Neural cell (in vitro differentiated cells): ENCODE measurements around the gene KCNH6. TPM values are rescaled to one million over a fixed set of nuclear protein-coding genes. Genes with fewer than 3 reads are reported as not detected.

Experiments
- H2AFZ ChIP-seq: fragments of 200-600, 300-800 bp; sonication (generic), shearing (Covaris generic); 2 replicates; pipeline ENCODE4 v1.6.0; 2014; ENCODE audit warnings: low read depth, mild to moderate bottlenecking, antibody characterized with exemption, low read length, moderate library complexity
- H3F3A ChIP-seq: fragments of 200-600 bp; shearing (Covaris generic); 2 replicates; pipeline ENCODE4 v1.6.1; 2016; ENCODE audit warnings: mild to moderate bottlenecking, moderate library complexity, mixed read lengths, antibody characterized with exemption, low read length; ENCODE audit not compliant: insufficient read depth, poor library complexity, severe bottlenecking
- H3K27ac ChIP-seq: fragments of 200-600, 300-800 bp; sonication (generic), shearing (Covaris generic); 2 replicates; pipeline ENCODE4 v1.5.1; 2014; ENCODE audit warnings: mild to moderate bottlenecking, low read length, moderate library complexity
- H3K27me3 ChIP-seq: fragments of 300-800, 200-600 bp; sonication (generic), shearing (Covaris generic); 2 replicates; pipeline ENCODE4 v1.6.0; 2014; ENCODE audit warnings: mild to moderate bottlenecking, low read depth, low read length, moderate library complexity; ENCODE audit not compliant: insufficient read depth
- H3K36me3 ChIP-seq: fragments of 300-800, 200-600 bp; sonication (generic), shearing (Covaris generic); 2 replicates; pipeline ENCODE4 v1.5.1; 2014; ENCODE audit warnings: mild to moderate bottlenecking, antibody characterized with exemption, low read length, moderate library complexity; ENCODE audit not compliant: insufficient read depth
- H3K4me2 ChIP-seq: fragments of 300-800, 200-600 bp; sonication (generic), shearing (Covaris generic); 2 replicates; pipeline ENCODE4 v1.6.0; 2014; ENCODE audit warnings: mild to moderate bottlenecking, low read length
- H3K4me3 ChIP-seq: fragments of 300-800, 200-600 bp; sonication (generic), shearing (Covaris generic); 2 replicates; pipeline ENCODE4 v1.5.1; 2014; ENCODE audit warnings: mild to moderate bottlenecking, low read length, moderate library complexity
- H3K79me2 ChIP-seq: fragments of 200-600 bp; shearing (Covaris generic); replicated peaks from 2 replicates; pipeline ENCODE4 v1.6.0; 2014; ENCODE audit warnings: mild to moderate bottlenecking, low read length, moderate library complexity; ENCODE audit not compliant: insufficient read depth
- H3K9ac ChIP-seq: fragments of 300-800, 200-600 bp; sonication (generic), shearing (Covaris generic); 2 replicates; pipeline ENCODE4 v1.6.1; 2016; ENCODE audit warnings: mild to moderate bottlenecking, low read length, mixed read lengths
- H3K9me2 ChIP-seq: fragments of 200-600 bp; shearing (Covaris generic); 2 replicates; pipeline ENCODE4 v1.6.1; 2016; ENCODE audit warnings: mild to moderate bottlenecking, low read length, mixed read lengths; ENCODE audit not compliant: insufficient read depth
- H3K9me3 ChIP-seq: fragments of 200-600, 300-800 bp; sonication (generic), shearing (Covaris generic); 2 replicates; pipeline ENCODE4 v1.6.1; 2016; ENCODE audit warnings: mild to moderate bottlenecking, mixed run types, low read length, moderate library complexity, mixed read lengths
- H4K20me1 ChIP-seq: fragments of 200-600 bp; shearing (Covaris generic); 2 replicates; pipeline ENCODE4 v1.6.1; 2016; ENCODE audit warnings: mild to moderate bottlenecking, mixed run types; ENCODE audit not compliant: insufficient read depth
- CTCF ChIP-seq: fragments of 450-650 bp; IDR thresholded peaks from 2 replicates; pipeline ENCODE4 v1.5.1; 2014; ENCODE audit warnings: antibody characterized with exemption, mild to moderate bottlenecking, moderate library complexity; ENCODE audit not compliant: poor library complexity, severe bottlenecking
- EP300 ChIP-seq: fragments of 450-650 bp; conservative IDR thresholded peaks from 2 replicates; pipeline ENCODE4 v1.6.1; 2014; ENCODE audit warnings: antibody characterized with exemption, mild to moderate bottlenecking, moderate library complexity; ENCODE audit not compliant: poor library complexity, severe bottlenecking
- EZH2 ChIP-seq: fragments of 200-600, 300-800 bp; shearing (Covaris generic), sonication (generic); IDR thresholded peaks from 2 replicates; pipeline ENCODE4 v1.6.1; 2014; ENCODE audit warnings: antibody characterized with exemption, low read length, borderline replicate concordance, mild to moderate bottlenecking; ENCODE audit not compliant: insufficient read depth, poor library complexity, severe bottlenecking
- MXI1 ChIP-seq: fragments of 450-650 bp; conservative IDR thresholded peaks from 2 replicates; pipeline ENCODE4 v1.6.1; 2014; ENCODE audit warnings: antibody characterized with exemption, mild to moderate bottlenecking; ENCODE audit not compliant: poor library complexity, severe bottlenecking
- POLR2AphosphoS5 ChIP-seq: IDR thresholded peaks from 2 replicates; pipeline ENCODE4 v1.6.1; 2012
- RAD21 ChIP-seq: fragments of 450-650 bp; conservative IDR thresholded peaks from 2 replicates; pipeline ENCODE4 v1.6.1; 2014; ENCODE audit warnings: antibody characterized with exemption, mild to moderate bottlenecking, moderate library complexity
- REST ChIP-seq: IDR thresholded peaks from 2 replicates; pipeline ENCODE4 v1.6.1; 2012; ENCODE audit warnings: borderline replicate concordance
- SMC3 ChIP-seq: fragments of 450-650 bp; conservative IDR thresholded peaks from 2 replicates; pipeline ENCODE4 v1.6.1; 2014; ENCODE audit warnings: antibody characterized with exemption, mild to moderate bottlenecking, moderate library complexity; ENCODE audit not compliant: poor library complexity
- TAF1 ChIP-seq: IDR thresholded peaks from 2 replicates; pipeline ENCODE4 v1.6.1; 2012; ENCODE audit warnings: low read depth
- polyA plus RNA-seq: library from polyadenylated mRNA; depleted of rRNA; stranded (reverse); fragments of >200 nt; gene quantifications from 2 replicates; pipeline ENCODE4 v1.2.3, GENCODE V29; 2014

The KCNH6 gene
- polyA plus RNA-seq, 1 donor from 2014 or later: not detected

GRCh38 chr17:63492940-63493339 lies 30.2 kb upstream of the KCNH6 start:
- H3K4me2 ChIP-seq: no peak overlapping the region
- H3K27me3 ChIP-seq: no peaks in the 10 kb centered on the region
- H3K9ac ChIP-seq: no peak overlapping the region
- no peaks in the 10 kb centered on the region for H3K9me3 ChIP-seq
- TF ChIP-seq SMC3 (no peak), CTCF (no peak), EZH2 (no peak), MXI1 (no peak), POLR2AphosphoS5 (no peak), TAF1 (no peak), EP300 (no peak), RAD21 (no peak), REST (no peak)
- no peaks in the 10 kb centered on the region for H3K36me3 ChIP-seq
- no peak overlapping the region for H2AFZ ChIP-seq
- H3F3A ChIP-seq: no peaks in the 10 kb centered on the region
- H3K27ac ChIP-seq: no peak overlapping the region
- no peaks in the 10 kb centered on the region for H3K79me2 ChIP-seq
- H4K20me1 ChIP-seq: no peaks in the 10 kb centered on the region
- no peak overlapping the region for H3K4me3 ChIP-seq
- no peaks in the 10 kb centered on the region for H3K9me2 ChIP-seq

- Histone ChIP-seq H3K9ac (no peak overlapping the region), H3K4me3 (no peak overlapping the region)
- TF ChIP-seq TAF1 (no peak), REST (no peak), CTCF (no peak), SMC3 (no peak), EP300 (no peak), MXI1 (no peak), EZH2 (no peak)
These were observed 29.7 kb upstream of the KCNH6 start for GRCh38 chr17:63493411-63493810.

More at GRCh38 chr17:63493411-63493810, 29.7 kb upstream of the KCNH6 start:
- Histone ChIP-seq H3K4me2 (no peak overlapping the region), H3K79me2 (no peaks in the 10 kb centered on the region), H3F3A (no peaks in the 10 kb centered on the region), H3K36me3 (no peaks in the 10 kb centered on the region), H2AFZ (no peak overlapping the region), H3K27ac (no peak overlapping the region), H3K27me3 (no peaks in the 10 kb centered on the region), H3K9me2 (no peaks in the 10 kb centered on the region), H3K9me3 (no peaks in the 10 kb centered on the region), H4K20me1 (no peaks in the 10 kb centered on the region)
